Mesenchymal stem cell (in vitro differentiated cells and primary cell): ENCODE data around the gene PATE3.

Experiments
- DNase-seq: peaks from one replicate; pipeline ENCODE4 v3.0.0-alpha.2; 2013
- H2AFZ ChIP-seq: one replicate; pipeline ENCODE4 v1.6.1; 2013; ENCODE audit warnings: low read depth, mild to moderate bottlenecking, control low read depth, inconsistent platforms, low read length, moderate library complexity
- H2AK5ac ChIP-seq: 2 replicates; pipeline ENCODE4 v1.6.1; 2013; ENCODE audit warnings: low read length, moderate library complexity, mild to moderate bottlenecking, inconsistent platforms; ENCODE audit not compliant: severe bottlenecking
- H2BK120ac ChIP-seq: one replicate; pipeline ENCODE4 v1.6.1; 2013; ENCODE audit warnings: low read depth, mild to moderate bottlenecking, inconsistent platforms, low read length, moderate library complexity
- H2BK12ac ChIP-seq, 2 experiments: one replicate each; pipeline ENCODE4 v1.6.1; 2013; ENCODE audit warnings: inconsistent platforms in 2 of 2, low read length in 2 of 2, mild to moderate bottlenecking in 2 of 2, moderate library complexity in 2 of 2, control low read depth in 1 of 2
- H2BK15ac ChIP-seq: one replicate; pipeline ENCODE4 v1.6.1; 2013; ENCODE audit warnings: mild to moderate bottlenecking, low read depth, inconsistent platforms; ENCODE audit not compliant: poor library complexity, severe bottlenecking
- H2BK5ac ChIP-seq: 2 replicates; pipeline ENCODE4 v1.6.1; 2013; ENCODE audit warnings: low read depth, mild to moderate bottlenecking, low read length, control low read depth, inconsistent platforms; ENCODE audit not compliant: poor library complexity, severe bottlenecking
- H3K14ac ChIP-seq, 2 experiments: one replicate each; pipeline ENCODE4 v1.6.1; 2013; ENCODE audit warnings: inconsistent platforms in 2 of 2, low read length in 2 of 2, control low read depth in 1 of 2, mild to moderate bottlenecking in 1 of 2, moderate library complexity in 1 of 2
- H3K18ac ChIP-seq, 2 experiments: one replicate each; pipeline ENCODE4 v1.6.1; 2013; ENCODE audit warnings: inconsistent platforms in 2 of 2, low read length in 2 of 2, control low read depth in 1 of 2, low read depth in 1 of 2, mild to moderate bottlenecking in 1 of 2
- H3K23ac ChIP-seq, 2 experiments: one replicate each; pipeline ENCODE4 v1.6.1; 2013; ENCODE audit warnings: inconsistent platforms in 2 of 2, low read length in 2 of 2, mild to moderate bottlenecking in 2 of 2, moderate library complexity in 2 of 2, control low read depth in 1 of 2
- H3K27ac ChIP-seq: 2 replicates; pipeline ENCODE4 v1.5.1; 2013; ENCODE audit warnings: mild to moderate bottlenecking, moderate library complexity, low read length, control low read depth, inconsistent platforms; ENCODE audit not compliant: poor library complexity, severe bottlenecking
- H3K27me3 ChIP-seq, 2 experiments: 2 replicates each; pipeline versions ENCODE4 v1.6.1 to v1.7.0; 2013; ENCODE audit warnings: low read length in 2 of 2, mild to moderate bottlenecking in 2 of 2, moderate library complexity in 2 of 2, control low read depth in 1 of 2, inconsistent platforms in 1 of 2; ENCODE audit not compliant: control insufficient read depth in 1 of 2, insufficient read depth in 1 of 2
- H3K36me3 ChIP-seq, 2 experiments: 2 replicates each; pipeline versions ENCODE4 v1.6.1 to v1.7.0; 2013; ENCODE audit warnings: low read length in 2 of 2, control low read depth in 1 of 2, inconsistent platforms in 1 of 2, low read depth in 1 of 2, mild to moderate bottlenecking in 1 of 2; ENCODE audit not compliant: insufficient read depth in 2 of 2, control insufficient read depth in 1 of 2
- H3K4ac ChIP-seq, 2 experiments: one replicate each; pipeline ENCODE4 v1.6.1; 2013; ENCODE audit warnings: inconsistent platforms in 2 of 2, low read length in 2 of 2, mild to moderate bottlenecking in 2 of 2, moderate library complexity in 2 of 2, control low read depth in 1 of 2, low read depth in 1 of 2
- H3K4me1 ChIP-seq: 2 replicates; pipeline ENCODE4 v1.6.1; 2013; ENCODE audit warnings: low read depth, low read length, control low read depth; ENCODE audit not compliant: control insufficient read depth, insufficient read depth
- H3K4me2 ChIP-seq: 2 replicates; pipeline ENCODE4 v1.6.1; 2013; ENCODE audit warnings: low read length, mild to moderate bottlenecking, inconsistent platforms; ENCODE audit not compliant: poor library complexity, severe bottlenecking
- H3K4me3 ChIP-seq, 2 experiments: 2 replicates each; pipeline versions ENCODE4 v1.5.1 to v1.7.0; 2013; ENCODE audit warnings: low read length in 2 of 2, mild to moderate bottlenecking in 2 of 2, control low read depth in 1 of 2, low read depth in 1 of 2; ENCODE audit not compliant: insufficient read depth in 1 of 2
- H3K79me1 ChIP-seq: replicated peaks from 2 replicates; pipeline ENCODE4 v1.6.1; 2013; ENCODE audit warnings: mild to moderate bottlenecking, control low read depth, low read length, inconsistent platforms; ENCODE audit not compliant: poor library complexity, severe bottlenecking
- H3K9ac ChIP-seq: 2 replicates; pipeline ENCODE4 v1.7.0; 2013; ENCODE audit warnings: mild to moderate bottlenecking, low read length, moderate library complexity
- H3K9me3 ChIP-seq: 2 replicates; pipeline ENCODE4 v1.7.0; 2013; ENCODE audit warnings: mild to moderate bottlenecking, low read length; ENCODE audit not compliant: control insufficient read depth
- H4K8ac ChIP-seq: one replicate; pipeline ENCODE4 v1.6.1; 2013; ENCODE audit warnings: inconsistent platforms, mild to moderate bottlenecking, low read length, moderate library complexity
- H4K91ac ChIP-seq: one replicate; pipeline ENCODE4 v1.6.1; 2013; ENCODE audit warnings: mild to moderate bottlenecking, low read length, inconsistent platforms
- WGBS: methylation state at CpG from one replicate; pipeline ENCODE4 v1.1.7; 2013; ENCODE audit warnings: mixed read lengths; 5-methylcytosine and 5-hydroxymethylcytosine counted together

PATE3 gene

GRCh38 chr11:125807909-125808308, 20.0 kb downstream of the PATE3 start:
- no peak overlapping the region for H3K4me2 ChIP-seq
- DNase-seq = no peak
- no peak overlapping the region for H3K4ac ChIP-seq
- H4K91ac ChIP-seq = no peak overlapping the region
- no peak overlapping the region for H3K23ac ChIP-seq
- H2AK5ac ChIP-seq = no peak overlapping the region
- no peak overlapping the region for H2BK12ac ChIP-seq
- no peak overlapping the region for H2BK15ac ChIP-seq
- H3K4me1 ChIP-seq = no peaks in the 10 kb centered on the region
- no peak overlapping the region for H2BK120ac ChIP-seq
- no peak overlapping the region for H2BK5ac ChIP-seq
- H3K9ac ChIP-seq = no peak overlapping the region
- H3K27me3 ChIP-seq = no peaks in the 10 kb centered on the region
- WGBS = 100% methylated on average over 1 of the region's 1 CpG
- H2AFZ ChIP-seq = no peak overlapping the region
- no peak overlapping the region for H3K14ac ChIP-seq
- H4K8ac ChIP-seq = no peak overlapping the region
- H3K79me1 ChIP-seq = no peaks in the 10 kb centered on the region
- H3K27ac ChIP-seq = no peak overlapping the region
- no peaks in the 10 kb centered on the region for H3K36me3 ChIP-seq
- H3K4me3 ChIP-seq = no peak overlapping the region
- no peak overlapping the region for H3K18ac ChIP-seq
- H3K9me3 ChIP-seq = peaks cover 32% of the 10 kb centered on the region

GRCh38 chr11:125833016-125833415, 45.1 kb downstream of the PATE3 start, which contains the start of gene PATE4:
PATE4 (plus strand) TSS chr11:125833316; CDS start chr11:125833360, 44 bp downstream.
- H2BK15ac ChIP-seq = no peak within 1 kb of the TSS
- H3K79me1 ChIP-seq = no peaks in the 10 kb centered on the region
- no peak within 1 kb of the TSS for H2AK5ac ChIP-seq
- WGBS = 33% methylated on average over 2 of the region's 3 CpGs
- H3K4me1 ChIP-seq = no peaks in the 10 kb centered on the region
- H2AFZ ChIP-seq = no peak within 1 kb of the TSS
- H3K18ac ChIP-seq = no peak within 1 kb of the TSS
- H3K23ac ChIP-seq = no peak within 1 kb of the TSS
- H3K9ac ChIP-seq = no peak within 1 kb of the TSS
- no peak within 1 kb of the TSS for H4K8ac ChIP-seq
- no peak within 1 kb of the TSS for H3K27ac ChIP-seq
- H3K14ac ChIP-seq = no peak within 1 kb of the TSS
- H2BK5ac ChIP-seq = no peak within 1 kb of the TSS
- no peak within 1 kb of the TSS for H3K4me3 ChIP-seq
- no peak within 1 kb of the TSS for H2BK12ac ChIP-seq
- DNase-seq = no peak
- H3K4ac ChIP-seq = no peak within 1 kb of the TSS
- no peak within 1 kb of the TSS for H4K91ac ChIP-seq
- no peaks in the 10 kb centered on the region for H3K36me3 ChIP-seq
- no peaks in the 10 kb centered on the region for H3K9me3 ChIP-seq
- peaks cover 0 to 16% of the 10 kb centered on the region in 2 experiments for H3K27me3 ChIP-seq
- H2BK120ac ChIP-seq = no peak within 1 kb of the TSS
- no peak within 1 kb of the TSS for H3K4me2 ChIP-seq

GRCh38 chr11:125835748-125836147, 47.8 kb downstream of the PATE3 start:
- H4K91ac ChIP-seq = no peak overlapping the region
- H3K36me3 ChIP-seq = no peaks in the 10 kb centered on the region
- no peaks in the 10 kb centered on the region for H3K9me3 ChIP-seq
- H3K27ac ChIP-seq = no peak overlapping the region
- H3K14ac ChIP-seq = no peak overlapping the region
- no peak overlapping the region for H3K4me2 ChIP-seq
- H2BK15ac ChIP-seq = no peak overlapping the region
- H3K79me1 ChIP-seq = no peaks in the 10 kb centered on the region
- H3K4ac ChIP-seq = no peak overlapping the region
- peaks cover 0 to 27% of the 10 kb centered on the region in 2 experiments for H3K27me3 ChIP-seq
- no peak overlapping the region for H2BK12ac ChIP-seq
- no peak overlapping the region for H2AFZ ChIP-seq
- H3K18ac ChIP-seq = no peak overlapping the region
- no peak overlapping the region for H2BK120ac ChIP-seq
- H2BK5ac ChIP-seq = no peak overlapping the region
- H4K8ac ChIP-seq = no peak overlapping the region
- no peak for DNase-seq
- H3K9ac ChIP-seq = no peak overlapping the region
- H3K4me1 ChIP-seq = no peaks in the 10 kb centered on the region
- WGBS = 80% methylated on average over 2 of the region's 6 CpGs
- H3K23ac ChIP-seq = no peak overlapping the region
- H2AK5ac ChIP-seq = no peak overlapping the region
- H3K4me3 ChIP-seq = no peak overlapping the region
